HG03565 (cell line): ENCODE data around the gene LIMK2.
"Not testable (repeated sequence)": the region's sequence is repeated elsewhere in the genome, so short reads cannot be mapped to it uniquely, and the experiment has no call there.

Experiments
- ATAC-seq: cut with Tn5 transposase; IDR thresholded peaks from one replicate; pipeline ENCODE4 v1.9.1; 2021; ENCODE audit warnings: mild to moderate bottlenecking, moderate library complexity; ENCODE audit not compliant: unreplicated experiment

The LIMK2 gene

DNA sequence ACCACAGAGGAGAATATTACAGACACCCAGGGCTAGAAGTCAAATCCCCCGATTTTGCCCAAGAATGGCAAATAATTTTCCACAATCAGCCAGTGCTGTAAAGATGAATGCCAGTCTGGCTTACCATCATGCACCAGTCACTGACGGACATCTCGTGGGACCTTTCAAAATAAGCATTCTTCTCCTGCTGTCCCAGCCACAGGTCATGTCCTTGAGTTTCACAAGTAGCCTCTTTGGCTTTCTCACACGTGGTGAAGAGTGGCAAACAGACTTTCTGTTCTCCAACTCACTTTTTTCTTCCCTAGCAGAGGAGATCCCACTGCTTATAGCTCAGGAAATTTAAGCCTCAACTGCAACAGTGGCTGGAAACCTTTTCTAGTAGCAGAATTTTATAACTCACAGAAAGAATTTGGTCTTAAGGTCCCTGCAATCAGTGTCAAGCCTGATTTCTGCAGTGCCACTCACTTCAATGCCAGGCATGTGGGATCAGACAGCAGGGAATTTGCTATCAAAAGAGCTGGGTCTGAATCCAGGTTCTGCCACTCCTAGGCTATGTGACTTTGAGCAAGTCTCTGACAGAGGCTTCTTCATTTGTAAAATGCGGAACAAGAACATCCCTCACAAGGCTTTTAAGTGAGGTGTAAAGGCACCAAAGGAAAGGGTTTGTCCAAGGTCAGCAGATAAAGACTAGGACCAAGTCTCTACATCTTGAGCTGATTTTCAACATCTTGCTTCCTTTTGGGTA is 76.6 kb downstream of the LIMK2 start:
- no peak for ATAC-seq

- ATAC-seq = no peak
These were observed 77.2 kb downstream of the LIMK2 start for GRCh38 chr22:31289344-31289743.

GRCh38 chr22:31290494-31291471 is 78.7 kb downstream of the LIMK2 start:
- peak; percentile 81 for ATAC-seq

DNA sequence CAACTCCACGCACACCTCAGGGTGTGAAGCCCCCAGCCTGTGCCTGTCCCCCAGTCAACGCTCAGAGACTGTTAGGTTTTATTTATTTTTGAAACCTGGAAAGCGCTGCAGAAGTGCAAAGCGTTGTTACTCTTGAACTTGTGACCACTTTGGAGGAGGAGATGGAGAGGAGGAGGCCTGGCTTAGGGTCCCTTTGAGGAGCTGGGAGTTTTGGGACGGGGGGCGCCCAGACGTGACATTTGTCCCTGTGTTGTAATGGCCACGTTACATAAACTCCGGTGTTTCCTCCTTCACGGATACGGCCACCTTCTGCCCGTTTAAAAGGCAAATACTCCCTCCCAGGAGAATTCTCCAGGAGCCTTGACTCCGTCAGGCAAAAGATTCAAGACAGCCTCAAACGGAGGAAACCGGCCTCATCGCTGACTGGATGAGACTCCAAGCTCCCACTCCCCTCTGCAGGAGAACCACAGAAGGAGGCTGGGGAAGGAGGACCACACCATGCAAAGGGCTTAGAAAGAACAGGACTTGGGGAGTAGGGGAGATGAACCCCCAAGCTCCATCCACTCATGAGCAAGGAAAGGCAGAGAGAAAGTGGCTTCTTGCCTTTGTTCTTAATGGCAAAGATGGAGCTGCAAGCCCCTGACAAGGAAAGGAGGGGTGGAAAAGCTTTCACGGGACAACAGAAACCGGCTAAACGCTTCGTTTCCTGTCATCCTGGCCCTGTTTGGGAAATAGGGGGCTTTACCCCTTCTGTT is 79.6 kb downstream of the LIMK2 start:
- ATAC-seq = no peak

GRCh38 chr22:31292236-31292989 is 80.3 kb downstream of the LIMK2 start, which contains the start of gene PIK3IP1:
Gene PIK3IP1, minus strand, starts transcription at chr22:31292488. Its CDS starts 144 bp downstream, at chr22:31292344.
- ATAC-seq = peak; percentile 23

DNA sequence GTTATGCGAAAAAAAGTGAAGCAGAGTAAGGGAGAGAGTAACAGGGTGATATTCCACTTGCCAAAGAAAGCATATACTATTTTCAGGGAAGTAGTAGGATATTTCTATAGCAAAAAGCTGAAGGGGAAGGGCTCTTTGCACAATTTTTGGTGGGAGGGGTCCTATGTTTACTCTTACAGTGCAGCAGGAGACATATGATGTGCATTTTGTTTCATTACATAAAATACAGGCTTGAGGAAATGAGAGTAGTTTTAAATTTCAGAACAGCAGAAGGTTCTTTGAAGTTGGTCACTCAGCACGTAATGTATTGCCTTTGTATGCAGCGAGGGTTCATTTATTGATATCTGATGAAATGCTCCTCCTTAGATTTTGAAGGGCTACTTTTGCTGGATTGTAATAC is 83.3 kb downstream of the LIMK2 start:
- ATAC-seq = no peak

DNA sequence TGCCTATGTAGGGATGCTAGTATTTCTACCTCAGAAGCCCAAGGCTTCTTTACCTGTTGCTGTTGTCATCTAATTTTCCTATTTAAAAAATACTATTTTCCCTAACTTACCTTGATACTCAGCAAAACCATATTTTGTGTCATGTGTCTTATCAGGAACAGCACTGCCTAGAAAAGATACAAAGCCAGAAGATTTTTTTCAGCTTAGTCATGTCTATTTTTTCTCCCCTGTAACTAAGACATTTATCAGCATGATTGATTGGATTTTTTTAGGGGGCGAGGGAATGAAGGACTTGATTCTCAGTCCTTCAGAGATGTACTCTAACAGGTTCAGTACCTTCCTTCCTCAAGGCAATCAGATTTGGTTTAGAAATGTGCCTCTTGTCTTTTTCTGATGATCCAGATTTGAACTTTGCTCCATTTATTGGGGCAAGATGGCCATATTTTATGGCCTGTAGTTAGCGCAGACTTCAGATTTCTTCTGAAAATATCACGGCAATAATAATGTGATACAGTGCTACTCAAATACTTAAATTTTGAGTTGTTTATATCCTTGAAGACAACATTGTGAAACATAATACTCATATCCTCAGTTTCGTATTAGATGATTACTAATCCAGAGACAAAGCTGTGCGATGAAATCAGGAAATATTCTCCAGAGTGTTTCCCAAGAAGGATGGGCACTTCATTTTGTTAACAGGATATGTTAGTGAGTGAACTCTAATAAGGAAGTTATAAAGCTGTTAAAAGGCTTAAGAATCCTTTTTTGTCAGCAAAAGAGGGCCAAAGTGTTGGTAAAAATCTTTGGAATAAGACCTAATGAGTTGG is 83.9 kb downstream of the LIMK2 start:
- ATAC-seq = no peak

DNA sequence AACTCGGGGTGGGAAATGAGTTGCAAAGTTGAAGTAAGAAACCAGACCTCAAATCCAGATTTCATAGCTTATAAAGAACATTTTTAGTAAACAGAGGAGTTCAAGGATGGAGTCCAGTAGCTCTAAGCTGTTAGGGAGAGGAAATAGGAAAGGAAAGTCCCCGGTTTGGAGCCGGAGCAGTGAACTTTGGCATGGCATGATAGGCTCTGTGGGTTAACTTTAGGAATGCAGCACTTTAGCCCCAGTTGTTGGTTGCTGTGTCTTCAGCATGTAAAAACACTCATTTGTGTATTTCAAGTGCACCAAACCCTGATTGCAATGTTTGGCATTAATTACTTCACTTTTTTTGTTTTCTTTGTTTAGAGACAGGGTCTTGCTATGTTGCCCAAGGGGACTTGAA is 88.8 kb downstream of the LIMK2 start:
- no peak for ATAC-seq

GRCh38 chr22:31302006-31302405 is 89.9 kb downstream of the LIMK2 start:
- ATAC-seq = no peak

- ATAC-seq = no peak
These were observed 90.4 kb downstream of the LIMK2 start for GRCh38 chr22:31302537-31302936.

- no peak for ATAC-seq
These were observed 93.1 kb downstream of the LIMK2 start for GRCh38 chr22:31305194-31305593.

GRCh38 chr22:31308181-31308580 is 96.1 kb downstream of the LIMK2 start:
- no peak for ATAC-seq

- ATAC-seq = no peak
These were observed 101.5 kb downstream of the LIMK2 start for GRCh38 chr22:31313366-31314147.

GRCh38 chr22:31314220-31314619 is 102.1 kb downstream of the LIMK2 start:
- ATAC-seq = not testable (repeated sequence)

DNA sequence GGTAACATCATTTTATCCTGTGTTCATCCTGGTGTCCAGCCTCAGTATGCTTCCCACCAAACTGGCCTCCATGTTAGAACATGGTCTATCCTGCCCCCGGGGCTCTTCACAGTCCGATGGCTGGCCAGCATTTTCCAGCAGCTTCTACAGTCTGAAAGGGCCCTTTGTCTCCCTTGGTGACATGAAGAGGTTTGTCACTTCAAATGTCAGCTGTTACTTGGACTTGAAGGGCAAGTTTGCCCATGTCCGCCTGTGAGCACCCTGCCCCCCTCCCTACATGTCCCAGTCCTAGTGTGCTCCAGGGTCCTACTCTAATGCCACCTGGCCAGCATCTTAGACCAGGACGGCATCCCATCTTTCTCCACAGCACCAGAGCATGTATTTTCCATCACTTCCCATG is 109.3 kb downstream of the LIMK2 start:
- ATAC-seq = no peak

GRCh38 chr22:31323578-31324550 is 111.8 kb downstream of the LIMK2 start:
- no peak for ATAC-seq

DNA sequence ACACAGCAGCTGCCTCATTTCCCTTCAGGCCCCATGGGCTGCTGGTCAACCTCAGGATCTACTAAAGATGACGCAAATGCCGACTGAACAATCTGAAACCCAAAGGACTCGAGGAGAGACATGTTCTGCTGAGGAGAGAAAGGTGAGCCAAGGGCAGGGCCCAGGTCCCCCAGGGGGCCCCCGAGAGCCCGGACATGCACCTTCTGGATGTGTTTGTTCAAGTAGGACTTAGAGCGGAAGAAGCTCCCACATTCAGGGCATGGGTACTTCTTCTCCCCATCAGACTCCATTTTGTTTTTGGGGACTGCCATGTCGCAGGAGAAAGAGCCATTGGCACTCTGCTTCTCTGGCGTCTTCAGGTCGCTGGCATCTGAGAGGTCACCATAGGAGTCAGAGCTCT is 114.8 kb downstream of the LIMK2 start:
- no peak for ATAC-seq
